ENCODE measurements around the gene CCL21.
"Not testable (repeated sequence)": the region's sequence is repeated elsewhere in the genome, so short reads cannot be mapped to it uniquely, and the experiment has no call there.

The CCL21 gene, protein sequence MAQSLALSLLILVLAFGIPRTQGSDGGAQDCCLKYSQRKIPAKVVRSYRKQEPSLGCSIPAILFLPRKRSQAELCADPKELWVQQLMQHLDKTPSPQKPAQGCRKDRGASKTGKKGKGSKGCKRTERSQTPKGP

DNA sequence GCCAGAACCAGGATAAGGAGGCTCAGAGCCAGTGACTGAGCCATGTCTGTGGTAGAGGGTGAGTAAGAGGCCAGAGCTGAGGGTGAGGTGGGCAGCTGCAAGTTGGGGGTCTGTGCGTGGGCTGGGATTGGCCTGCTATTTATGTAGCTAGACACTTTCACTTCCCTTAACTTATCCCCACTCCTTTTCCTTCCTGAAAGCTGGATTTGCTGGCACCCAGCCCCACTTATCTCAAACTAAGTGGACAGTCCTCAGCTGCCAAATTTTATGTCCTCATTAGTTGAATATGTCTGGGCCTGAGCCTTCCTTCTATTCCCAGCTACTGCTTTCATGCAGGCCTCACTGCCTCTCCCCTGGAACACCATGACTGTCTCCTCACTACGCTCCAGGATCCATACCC is at the start of gene CCL21:
Gene CCL21 (minus strand): TSS at position 114 of the 400 bp plus-strand sequence. CDS start 70 bp downstream, at position 44.
- ATAC-seq = no peak

DNA sequence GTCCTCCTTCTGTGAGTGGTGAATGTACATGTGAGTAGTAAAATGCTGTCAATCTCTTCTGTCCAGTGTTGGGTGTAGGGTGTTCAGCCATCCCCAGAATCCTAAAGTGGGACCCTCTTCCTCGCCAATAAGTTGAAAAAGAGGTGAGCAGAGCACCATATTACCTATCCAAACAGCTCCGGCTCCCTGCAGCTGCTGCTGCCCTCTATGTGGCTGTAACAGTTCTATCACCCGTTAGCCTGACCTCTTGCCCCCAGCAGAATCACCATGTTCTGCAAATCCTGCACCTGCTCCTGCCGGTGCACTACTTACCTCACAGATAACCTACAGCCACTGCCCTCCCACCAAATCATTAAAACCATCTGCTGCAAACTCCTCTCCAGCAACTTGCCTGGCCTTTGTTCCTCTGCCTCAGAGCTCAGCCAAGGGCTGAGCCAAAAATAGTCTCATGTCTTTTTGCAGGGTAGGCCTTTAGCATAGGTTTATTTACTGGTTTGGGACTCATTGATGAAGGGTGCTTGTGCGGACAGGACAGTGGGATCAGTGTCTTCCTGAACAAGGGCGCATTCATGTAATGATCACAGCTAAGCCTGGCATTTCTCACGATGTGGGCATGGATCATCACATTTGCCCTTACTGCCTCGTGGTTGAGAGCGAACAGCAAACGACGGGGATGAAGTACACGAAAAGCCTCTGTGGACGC is 49.6 kb upstream of the CCL21 start:
- no peak for ATAC-seq

DNA sequence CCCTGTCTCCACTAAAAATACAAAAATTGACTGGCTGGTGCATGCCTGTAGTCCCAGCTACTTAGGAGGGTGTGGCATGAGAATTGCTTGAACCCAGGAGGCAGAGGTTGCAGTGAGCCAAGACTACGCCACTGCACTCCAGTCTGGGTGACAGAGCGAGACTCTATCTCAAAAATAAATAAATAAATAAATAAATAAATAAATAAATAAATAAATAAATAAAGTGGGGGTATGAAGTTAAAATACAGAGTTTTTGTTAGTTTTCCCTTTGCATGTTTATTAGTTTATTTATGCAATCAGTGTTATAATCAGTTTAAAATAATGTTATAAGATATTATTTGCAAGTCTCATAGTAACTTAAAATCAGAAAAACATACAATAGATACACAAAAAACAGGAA is 40.4 kb upstream of the CCL21 start:
- not testable (repeated sequence) for ATAC-seq

DNA sequence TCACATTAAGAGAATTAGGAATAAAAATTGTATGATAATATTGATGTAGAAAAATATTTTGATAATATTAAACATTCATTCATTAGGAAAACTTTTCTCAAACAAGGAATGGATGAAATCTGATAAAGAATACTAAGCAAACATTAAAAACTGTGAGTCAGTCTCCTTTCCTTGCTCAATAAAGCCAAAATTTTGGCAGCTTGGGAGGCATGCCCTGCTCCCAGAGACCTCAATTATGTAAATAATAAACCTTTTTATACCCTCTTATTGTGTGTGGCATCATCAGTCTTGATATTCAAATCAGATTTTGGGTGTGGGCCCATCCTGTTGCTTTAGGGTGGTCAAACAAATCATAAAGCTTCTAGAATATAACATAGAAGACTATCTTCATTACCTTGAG is 36.6 kb upstream of the CCL21 start:
- no peak for ATAC-seq

DNA sequence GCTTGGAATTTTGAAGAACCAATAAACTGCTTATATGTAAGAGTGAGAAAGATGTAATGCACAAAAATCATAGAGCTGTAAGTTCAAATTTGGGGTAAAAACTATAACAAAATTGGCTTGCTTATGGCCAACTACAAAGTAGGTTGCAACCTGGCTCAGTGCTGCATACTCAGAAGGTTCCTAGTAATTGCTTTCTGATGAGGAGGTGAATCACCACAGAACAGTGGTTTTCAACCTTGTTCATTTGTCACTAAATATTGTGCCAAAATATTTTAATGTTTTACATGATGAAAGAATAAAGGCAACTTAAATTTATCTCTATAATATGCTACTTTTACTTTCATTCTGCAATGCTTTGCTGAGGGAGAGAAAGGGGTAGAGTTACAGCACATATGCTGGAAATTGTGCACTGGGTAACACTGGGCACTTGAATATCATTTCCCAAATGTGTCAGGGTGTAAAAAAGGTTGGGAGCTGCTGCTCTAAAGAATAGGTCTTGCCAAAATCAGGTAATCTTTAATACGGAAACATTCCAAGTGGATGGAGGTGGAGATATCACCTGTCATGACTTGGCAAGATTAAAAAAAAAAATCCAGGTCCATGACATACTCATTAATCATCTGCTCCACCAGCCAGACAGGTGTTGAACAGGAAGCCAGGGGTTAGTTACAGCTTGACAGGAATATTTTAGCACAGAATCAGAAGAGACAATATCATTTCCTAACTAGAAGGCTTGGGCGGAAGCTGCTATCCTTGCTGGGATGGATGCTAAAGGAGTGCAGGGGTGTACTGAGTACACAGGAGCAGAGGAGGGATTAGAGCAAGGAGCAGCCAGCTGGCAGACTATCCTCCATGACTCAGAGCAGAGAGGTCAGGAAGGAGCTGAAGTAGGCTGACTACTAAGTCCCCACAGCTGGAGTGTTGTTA is 34.6 kb upstream of the CCL21 start:
- peak; percentile 63 to 71 for ATAC-seq

DNA sequence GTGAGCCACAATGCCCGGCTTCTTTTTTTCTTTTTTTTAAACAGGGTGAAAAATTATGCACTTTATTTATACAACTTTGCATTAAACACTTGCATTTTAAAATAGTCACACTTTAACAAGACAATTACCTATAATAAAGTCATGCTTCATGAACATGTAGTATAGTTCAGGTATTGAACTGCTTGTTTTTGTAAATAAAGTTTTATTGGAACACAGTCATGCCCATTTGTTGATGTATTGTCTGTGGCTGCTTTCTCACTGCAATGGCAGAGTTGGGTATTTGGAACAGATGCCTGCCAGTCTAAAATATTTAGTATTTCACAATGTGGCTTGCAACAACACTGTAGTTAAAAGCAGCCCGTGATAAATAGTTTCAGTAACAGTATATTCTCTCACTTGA is 32.8 kb upstream of the CCL21 start:
- no peak for ATAC-seq

DNA sequence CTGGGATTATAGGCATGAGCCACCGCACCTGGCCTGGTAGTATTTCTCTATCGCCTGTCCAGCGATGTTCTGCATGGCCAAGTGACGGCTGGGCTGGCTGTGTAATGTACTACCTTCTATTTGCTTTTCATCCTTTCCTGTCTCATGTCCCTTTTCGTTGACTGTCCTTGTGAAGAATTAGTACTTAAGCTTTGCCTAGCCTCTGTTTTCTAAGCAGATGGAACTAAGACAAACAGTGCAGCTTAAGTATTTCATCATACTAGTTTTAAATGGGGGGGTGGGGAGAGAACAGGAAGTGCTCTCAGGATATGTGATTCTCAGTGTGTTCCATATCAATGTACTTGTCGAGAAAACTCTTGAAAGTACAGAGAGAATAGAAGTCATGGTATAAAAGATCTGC is 31.7 kb upstream of the CCL21 start:
- ATAC-seq = no peak

DNA sequence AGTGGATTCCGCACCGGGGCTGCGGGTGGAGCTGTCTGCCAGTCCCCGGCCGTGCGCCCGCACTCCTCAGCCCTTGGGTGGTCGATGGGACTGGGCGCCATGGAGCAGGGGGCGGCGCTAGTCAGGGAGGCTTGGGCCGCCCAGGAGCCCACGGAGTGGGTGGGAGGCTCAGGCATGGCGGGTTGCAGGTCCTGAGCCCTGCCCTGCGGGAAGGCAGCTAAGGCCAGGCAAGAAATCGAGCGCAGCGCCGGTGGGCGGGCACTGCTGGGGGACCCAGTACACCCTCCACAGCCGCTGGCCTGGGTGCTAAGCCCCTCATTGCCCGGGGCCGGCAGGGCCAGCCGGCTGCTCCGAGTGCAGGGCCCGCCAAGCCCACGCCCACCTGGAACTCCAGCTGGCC is 30.2 kb upstream of the CCL21 start:
- ATAC-seq = not testable (repeated sequence)

DNA sequence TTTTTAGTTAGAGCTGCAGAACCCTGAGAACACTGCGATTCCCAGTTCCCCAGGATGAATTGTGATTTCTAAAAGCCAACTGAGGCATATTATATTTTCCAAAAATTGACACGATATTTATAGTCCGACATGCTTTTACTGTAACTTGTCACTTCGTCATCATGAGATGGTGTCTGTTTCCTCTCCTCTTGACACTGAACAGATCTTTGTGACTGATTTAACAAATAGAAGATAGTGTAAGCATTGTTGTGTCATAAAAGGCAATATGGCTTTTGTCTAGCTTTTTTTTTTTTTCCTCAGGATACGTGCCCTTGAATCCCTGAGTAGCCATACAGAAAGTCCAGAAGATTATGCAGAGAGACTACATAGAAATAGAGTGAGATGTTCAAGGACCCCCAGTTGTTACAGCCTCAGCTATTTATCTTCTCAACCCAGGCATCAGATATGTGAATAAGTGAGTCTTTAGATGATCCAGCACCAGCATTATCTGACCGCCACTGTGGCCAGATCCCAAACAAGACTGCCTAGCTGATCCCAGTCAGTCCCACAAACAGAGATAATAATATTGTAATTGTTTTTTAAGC is 27.8 kb upstream of the CCL21 start:
- ATAC-seq = no peak

DNA sequence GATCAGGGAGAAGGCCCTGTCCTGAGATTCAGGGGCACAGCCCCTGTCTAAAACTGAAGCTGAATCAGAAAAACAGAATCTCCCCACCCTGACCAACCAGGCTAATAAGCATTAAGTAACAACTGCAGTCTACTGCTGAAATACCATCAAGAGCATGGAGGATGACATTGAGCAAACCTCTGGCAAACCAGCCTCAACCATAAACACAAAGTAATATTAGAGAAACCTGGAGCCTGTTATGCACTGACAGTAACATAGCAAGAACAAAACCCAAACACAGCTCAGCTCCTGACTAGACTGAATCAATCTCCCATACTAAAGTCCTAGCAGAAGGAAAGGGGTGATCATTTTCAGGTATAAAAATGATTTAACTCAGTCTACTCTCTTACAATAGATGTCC is 24.8 kb upstream of the CCL21 start:
- ATAC-seq = no peak

DNA sequence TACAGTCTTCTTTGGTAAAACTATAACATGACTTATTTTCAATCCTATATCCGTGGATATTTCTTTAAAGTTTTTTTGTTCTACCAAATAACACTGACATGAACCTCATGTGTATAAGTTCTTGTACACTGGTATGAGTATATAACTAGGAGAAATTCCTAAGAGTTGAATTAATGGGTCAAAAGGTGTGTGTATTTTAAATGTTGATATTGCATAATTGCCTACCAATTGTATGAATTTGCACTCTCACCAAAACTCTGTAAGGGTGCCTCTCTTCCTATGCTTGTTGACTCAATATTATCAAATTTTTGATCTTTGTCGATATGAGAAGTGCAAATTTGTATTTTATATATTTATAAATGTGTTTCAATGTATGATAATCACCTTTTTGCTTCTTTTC is 22.9 kb upstream of the CCL21 start:
- ATAC-seq = no peak

DNA sequence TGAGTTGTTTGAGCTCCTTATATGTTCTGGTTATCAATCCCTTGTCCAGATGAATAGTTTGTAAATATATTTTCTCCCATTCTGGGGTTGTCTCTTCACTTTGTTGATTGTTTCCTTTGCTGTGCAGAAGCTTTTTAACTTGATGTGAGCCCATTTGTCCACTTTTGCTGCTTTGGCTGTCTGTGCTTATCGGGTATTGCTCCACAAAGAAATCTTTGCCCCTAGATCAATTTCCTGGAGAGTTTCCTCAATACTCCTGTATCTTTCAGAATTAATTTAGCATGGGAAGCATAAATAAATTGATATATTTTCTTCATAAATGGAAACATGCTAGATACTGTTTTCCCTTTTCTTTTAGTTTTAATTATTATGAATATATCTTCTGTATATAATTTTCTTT is 22.5 kb upstream of the CCL21 start:
- ATAC-seq = no peak

DNA sequence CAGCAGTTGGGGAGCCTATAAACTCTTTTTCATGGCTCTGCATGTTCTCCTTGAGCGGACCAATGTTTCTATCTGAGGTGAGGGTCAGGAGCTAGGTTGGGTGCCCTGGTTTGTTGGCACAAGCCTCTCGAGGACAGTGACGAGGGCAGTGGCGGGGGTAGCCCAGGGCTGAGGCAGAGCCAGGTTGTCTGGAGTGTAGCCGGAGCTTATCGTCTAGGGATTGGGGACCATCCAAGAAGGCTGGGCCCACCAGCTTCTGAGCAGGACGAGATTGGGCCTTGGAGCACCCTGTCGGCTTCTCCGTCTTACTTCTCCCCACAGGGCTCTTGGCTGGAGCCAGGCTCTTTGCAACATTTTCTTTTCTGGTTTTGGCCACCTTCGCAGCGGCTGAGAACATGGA is 13.2 kb upstream of the CCL21 start:
- ATAC-seq = no peak

DNA sequence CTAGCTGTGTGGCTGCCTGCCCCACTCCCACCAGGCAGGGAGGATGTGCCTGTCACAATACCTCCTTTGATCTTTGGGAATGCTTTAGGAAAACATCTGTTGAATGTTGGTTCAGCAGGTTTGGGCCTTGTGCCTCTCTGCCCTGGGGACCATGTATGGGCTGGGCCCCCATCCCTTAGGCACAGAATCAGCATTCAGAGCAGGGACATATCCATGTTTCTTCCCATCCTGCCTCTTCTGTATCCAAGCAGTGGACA is 9.8 kb upstream of the CCL21 start:
- not testable (repeated sequence) for ATAC-seq

DNA sequence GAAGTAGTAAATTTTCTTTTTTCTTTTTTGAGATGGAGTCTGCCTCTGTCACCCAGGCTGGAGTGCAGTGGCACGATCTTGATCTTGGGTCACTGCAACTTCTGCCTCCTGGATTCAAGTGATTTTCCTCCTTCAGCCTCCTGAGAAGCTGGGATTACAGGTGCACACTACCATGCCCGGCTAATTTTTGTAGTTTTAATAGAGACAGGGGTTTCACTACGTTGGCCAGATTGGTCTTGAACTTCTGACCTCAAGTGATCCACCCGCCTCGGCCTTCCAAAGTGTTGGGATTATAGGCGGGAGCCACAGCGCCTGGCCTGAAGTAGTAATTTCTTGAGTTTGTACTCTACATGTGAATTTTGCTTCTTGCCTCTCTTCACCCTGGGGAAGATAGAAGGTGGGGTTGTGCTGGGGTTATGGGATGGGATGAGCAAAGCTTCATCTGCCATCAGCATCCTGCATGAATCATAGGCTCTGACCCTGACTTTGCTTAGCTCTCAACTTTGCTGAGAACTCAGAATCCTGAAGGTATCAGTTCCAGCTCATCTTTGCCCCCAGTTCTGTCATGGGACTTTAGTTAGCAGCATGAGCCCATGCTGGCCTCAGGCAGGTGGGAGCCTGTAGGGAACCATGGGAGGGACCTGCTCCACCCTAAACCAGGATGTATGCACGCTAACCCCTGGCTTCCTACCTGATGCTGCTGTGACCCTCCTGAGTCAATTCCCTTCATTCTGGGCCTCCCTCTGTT is 9.3 kb upstream of the CCL21 start:
- ATAC-seq = no peak

DNA sequence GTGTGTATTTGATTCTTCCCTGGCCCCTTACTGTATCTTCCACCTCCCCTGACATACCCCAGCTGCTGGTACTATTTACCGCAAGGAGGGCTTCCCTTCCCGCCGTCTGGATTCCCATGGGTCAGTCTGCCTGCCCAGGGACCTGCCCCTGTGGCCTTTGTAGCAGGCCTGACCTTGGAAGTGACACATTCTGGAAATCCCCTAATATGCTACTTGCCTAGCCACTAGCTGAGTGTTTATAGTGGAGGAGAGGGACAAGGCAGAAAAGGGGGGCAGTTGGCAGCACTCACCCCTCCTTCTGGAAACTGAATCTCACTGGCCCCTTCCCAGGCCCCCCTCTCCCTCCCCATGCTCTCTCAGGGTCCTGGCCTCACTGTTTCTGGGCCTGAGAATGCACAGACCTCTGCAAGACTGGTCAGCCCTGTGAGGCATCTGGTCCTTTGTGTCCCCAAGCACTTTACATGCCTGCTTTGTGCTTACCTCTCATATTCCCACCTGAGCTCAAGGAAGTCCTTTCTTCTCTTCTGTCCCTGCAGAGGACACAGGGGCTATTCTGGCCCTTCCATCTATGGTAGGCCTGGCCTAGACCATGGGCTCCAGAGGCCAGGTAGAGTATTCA is 8.2 kb upstream of the CCL21 start:
- ATAC-seq = no peak

DNA sequence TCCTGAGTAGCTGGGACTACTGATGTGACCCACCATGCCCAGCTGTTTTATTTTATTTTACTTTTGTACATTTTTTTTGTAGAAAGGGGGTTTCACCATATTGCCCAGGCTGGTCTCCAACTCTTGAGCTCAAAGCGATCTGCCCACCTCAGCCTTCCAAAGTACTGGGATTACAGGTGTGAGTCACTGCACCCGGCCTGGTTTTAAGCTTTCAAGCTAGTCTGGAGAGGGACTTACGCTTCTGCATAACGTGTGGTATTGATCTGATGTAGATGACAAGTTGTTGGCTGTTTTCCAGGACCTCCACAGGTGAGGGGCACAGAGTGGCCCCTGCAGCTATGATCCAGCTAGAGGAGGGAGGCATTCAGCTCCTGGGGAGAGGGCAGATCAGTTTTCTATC is 6.8 kb upstream of the CCL21 start:
- ATAC-seq = no peak

DNA sequence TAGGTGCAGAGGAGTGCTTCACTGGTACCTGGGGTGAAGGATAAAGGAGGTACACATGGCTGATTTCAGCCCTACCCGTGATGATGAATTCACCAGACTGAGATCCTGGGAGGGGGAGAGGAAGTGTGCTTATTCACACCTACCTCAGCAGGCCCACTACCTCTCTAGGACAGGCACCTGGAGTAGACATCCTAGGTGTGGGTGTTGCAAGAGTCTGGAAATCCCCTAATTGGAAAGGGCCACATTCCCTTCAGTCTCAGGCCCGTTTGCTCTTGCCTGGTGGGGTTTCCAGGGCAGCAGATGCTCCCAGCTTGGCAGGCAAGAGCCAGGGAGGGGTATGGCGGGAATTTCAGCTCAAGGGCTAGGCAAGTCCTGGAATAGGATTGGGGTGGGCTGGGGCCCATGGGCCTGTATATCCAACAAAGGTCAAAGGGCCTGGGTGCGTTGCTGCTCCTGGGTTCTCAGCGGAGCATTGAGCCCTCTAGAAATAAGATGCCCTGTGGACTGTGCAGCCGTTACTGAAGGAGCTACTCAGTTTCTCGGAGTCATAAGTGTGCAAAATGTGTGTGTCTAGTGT is 5.8 kb upstream of the CCL21 start:
- ATAC-seq = no peak

DNA sequence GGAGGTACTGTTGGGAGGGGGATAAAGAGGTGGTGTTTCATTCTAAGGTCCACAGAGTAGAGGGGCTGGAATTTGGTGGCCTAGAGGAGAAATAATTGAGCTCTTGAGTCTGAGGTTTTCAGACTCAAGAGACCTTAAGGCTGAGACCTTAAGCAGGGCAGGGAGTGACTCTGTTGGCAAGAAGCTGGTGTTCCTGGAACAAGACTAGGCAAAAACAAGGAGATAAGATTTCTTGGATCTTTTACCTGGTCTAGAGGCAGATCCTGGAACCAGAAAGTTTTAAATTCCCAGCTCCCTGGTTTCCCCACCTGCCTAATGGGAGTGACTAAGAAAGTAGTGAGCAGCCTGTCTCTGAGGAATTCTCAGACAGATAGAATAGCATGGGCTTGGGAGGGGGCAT is 4.1 kb upstream of the CCL21 start:
- ATAC-seq = no peak

DNA sequence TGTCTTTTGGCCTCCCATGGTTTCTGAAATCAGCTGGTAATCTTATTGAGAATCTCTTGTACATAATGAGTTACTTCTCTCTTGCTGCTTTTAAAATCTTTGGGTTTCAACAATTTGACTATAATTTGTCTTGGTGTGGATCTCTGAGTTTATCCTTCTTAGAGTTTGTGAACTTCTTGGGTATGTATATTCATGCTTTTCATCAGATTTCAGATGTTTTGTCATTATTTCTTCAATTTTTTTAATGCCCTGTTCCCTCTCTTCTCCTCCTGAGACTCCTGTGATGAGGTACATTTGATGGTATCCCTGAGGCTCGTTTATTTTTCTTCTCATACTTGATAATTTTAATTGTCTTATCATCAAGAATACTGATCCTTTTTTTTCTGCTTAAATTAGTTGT is 2.2 kb upstream of the CCL21 start:
- ATAC-seq = no peak

DNA sequence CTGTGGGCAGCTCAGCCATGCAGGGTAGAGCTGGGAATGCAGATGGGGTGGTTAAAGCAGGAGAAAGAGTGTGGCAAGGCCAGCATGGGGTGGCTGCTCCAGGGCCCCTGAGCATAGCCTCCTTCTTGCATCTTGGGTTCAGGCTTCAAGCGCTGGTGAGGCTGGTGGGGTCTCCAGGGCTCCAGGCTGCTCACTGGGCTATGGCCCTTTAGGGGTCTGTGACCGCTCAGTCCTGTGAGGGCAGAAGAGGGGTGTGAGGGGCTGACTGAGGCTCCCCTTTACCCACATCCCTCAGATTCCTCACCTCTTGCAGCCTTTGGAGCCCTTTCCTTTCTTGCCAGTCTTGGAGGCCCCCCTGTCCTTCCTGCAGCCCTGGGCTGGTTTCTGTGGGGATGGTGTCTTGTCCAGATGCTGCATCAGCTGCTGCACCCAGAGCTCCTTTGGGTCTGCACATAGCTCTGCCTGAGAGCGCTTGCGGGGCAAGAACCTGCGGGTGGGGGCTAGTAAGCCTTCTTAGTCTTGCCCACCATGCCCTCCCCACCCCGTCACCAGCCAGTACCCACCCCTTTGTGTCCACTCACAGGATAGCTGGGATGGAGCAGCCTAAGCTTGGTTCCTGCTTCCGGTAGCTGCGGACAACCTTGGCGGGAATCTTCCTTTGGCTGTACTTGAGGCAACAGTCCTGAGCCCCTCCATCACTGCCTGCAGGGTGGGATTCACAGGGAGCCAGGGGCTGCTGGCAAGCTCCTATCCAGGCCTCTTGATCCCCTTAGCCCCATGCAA is 549 bp downstream of the CCL21 start:
- no peak for ATAC-seq
